SW 1271 (cell line): Measurements from ENCODE around the gene EAPP.
"Not testable (repeated sequence)": the region's sequence is repeated elsewhere in the genome, so short reads cannot be mapped to it uniquely, and the experiment has no call there.

ENCODE experiments used
- DNase-seq, 2 experiments: peaks; one replicate each; lab custom pipeline; 2025; lab: John Stamatoyannopoulos, UW

The EAPP gene

DNA sequence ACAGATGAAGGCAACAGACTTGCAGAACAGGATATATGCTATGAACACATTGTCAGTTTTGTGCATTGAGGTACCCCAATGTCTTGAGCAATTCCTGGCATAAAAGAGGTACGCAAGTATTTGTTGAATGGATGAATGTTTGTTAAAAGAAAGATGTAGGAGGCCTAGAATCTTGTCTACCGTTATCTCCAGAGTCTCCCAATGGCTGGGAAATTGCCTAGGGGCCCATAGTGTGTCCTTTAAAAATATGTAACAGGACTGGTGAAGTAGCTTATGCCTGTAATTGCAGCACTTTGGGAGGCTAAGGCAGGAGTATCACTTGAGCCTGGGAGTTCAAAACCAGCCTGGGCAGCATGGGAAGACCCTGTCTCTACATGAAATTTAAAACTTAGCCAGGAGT lies 57.0 kb downstream of the EAPP start:
- DNase-seq, result no peak

DNA sequence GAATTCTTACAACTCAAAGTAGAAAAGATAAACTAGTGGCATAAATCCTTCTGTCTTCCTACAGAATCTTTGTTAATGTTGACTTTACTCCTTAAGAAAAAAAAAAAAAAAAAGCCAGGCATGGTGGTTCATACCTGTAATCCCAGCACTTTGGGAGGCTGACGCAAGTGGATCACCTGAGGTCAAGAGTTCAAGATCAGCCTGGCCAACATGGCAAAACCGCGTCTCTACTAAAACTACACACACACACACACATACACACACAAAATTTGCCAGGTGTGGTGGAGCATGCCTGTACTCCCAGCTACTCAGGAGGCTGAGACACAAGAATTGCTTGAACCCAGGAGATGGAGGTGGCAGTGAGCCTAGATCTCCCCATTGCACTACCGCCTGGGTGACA lies 59.8 kb downstream of the EAPP start:
- no peak for DNase-seq

DNA sequence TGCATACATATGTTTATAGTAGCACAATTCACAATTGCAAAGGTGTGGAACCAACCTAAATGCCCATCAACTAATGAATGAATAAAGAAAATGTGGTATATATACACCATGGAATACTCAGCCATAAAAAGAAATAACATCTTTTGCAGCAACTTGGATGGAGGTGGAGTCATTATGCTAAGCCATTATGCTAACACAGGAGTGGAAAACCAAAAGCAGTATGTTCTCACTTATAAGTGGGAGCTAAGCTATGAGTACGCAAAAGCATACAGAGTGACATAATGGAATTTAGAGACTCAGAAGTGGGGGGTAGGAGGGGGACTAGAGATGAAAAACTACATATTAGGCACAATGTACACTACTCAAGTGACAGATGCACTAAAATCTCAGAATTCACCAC lies 61.2 kb downstream of the EAPP start:
- no peak for DNase-seq

DNA sequence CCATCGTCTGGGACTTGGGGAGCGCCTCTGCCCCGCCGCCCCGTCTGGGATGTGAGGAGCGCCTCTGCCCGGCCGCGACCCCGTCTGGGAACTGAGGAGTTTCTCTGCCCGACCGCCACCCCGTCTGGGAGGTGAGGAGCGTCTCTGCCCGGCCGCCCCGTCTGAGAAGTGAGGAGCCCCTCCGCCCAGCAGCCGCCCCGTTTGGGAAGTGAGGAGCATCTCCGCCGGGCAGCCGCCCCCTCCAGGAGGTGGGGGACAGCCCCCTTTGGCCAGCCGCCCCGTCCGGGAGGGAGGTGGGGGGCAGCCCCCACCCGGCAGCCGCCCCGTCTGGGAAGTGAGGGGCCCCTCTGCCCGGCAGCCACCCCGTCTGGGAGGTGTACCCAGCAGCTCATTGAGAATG lies 63.5 kb downstream of the EAPP start:
- not testable (repeated sequence) for DNase-seq

DNA sequence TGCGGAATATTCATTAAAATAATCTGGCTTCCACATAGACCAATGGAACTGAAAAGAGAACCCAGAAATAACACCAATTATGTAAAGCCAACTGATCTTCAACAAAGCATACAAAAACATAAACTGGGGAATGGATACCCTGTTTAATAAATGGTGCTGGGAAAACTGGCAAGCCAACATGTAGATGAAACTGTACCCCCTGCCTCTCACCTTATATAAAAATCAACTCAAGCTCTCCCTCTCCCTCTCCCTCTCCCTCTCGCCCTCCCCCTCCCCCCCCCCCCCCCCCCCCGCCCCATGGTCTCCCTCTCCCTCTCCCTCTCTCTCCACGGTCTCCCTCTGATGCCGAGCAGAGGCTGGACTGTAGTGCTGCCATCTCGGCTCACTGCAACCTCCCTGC lies 64.3 kb downstream of the EAPP start:
- DNase-seq, result no peak

DNA sequence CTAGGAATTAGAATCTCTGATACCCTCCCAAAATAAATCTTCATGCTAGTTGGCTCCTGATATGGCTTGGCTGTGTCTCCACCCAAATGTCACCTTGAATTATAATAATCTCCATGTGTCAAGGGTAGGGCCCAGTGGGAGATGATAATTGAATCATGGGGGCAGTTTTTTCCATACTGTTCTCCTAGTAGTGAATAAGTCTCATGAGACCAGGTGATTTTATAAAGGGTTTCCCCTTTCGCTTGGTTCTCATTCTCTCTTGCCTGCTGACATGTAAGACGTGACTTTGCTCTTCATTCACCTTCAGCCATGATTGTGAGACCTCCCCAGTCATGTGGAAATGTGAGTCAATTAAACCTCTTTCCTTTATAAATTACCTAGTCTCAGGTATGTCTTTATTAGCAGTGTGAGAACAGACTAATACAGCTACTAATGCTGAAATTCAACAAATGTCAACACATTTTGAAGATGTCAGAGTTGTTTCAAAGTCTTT lies 65.3 kb downstream of the EAPP start:
- no peak for DNase-seq

DNA sequence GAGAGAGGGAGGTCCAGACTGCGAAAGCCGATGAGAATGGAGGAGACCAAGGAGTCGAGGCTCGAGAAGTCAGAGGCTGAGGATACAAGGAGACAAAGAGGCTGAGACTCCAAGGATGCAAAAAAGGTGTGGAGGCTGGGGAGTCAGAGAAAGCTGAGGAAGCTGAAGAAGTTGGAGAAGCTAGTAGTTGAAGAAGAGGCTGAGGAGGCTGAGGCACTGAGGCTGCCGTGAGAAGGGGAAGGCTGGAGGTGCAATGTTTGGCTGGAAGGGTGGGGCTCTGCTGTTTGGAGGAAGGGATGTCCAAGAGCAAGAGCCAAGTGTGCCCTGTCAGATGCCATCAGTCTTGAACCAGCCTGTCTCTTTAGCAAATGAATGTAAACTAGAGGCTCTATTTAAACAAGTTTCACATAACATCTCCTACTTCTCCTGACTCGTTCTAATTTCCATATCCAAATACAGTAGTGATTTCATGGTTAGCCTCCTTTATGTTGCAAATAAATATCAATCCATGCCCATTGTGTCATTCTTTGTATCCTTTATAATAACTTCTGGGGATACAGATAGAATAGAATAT lies 66.7 kb downstream of the EAPP start:
- no peak for DNase-seq

DNA sequence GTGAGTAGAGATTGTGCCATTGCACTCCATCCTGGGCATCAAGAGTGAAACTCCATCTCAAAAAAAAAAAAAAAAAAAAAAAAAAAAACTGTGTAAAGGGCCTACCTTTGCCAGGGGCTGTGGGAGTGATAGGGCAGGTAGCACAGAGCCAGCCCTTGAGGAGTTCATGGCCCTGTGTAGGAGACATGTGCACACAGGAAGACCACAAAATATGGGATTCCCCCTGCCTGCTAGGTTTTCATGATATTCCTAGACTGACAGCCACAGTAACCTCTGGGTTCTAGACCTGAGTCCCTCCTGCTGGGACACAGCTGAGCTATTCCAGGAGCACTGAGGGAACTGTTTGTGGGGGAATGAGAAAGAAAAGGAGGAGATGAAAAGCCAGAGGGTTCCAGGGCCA lies 69.2 kb downstream of the EAPP start:
- DNase-seq, result no peak

DNA sequence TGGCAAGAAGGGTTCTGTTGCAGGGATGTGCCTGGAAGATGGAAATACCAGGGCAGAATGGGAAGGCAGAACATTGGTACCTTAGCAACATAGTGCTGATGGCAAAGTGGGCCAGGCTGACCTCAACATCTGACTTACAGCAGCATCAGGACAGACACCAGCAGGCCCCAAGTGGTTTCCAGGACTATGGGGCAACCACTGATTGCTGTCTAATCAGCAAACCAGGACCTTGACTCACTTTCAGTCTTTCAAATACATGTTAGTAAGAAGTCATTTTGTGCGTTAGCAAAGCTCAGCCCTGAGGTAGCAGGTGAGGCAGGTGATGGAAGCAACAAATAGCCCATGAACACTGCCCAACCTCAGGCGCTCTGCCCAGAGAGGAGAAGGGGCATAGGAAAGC lies 72.8 kb downstream of the EAPP start:
- no peak for DNase-seq
